Measurements from ENCODE around the gene MSL3B.
"Not testable (repeated sequence)": the region's sequence is repeated elsewhere in the genome, so short reads cannot be mapped to it uniquely, and the experiment has no call there.

Gene MSL3B

GRCh38 chr2:233867993-233868532 is at the start of gene MSL3B:
TSS of gene MSL3B (minus strand) at chr2:233868386.
- ATAC-seq, result peak; percentile 68 to 79
- Mint-ChIP-seq H3K9me3 (peaks cover 5% of the 10 kb centered on the region), H3K27ac (peak within 1 kb of the TSS; percentile 74 to 91), H3K36me3 (peaks cover 11% of the 10 kb centered on the region), H3K4me1 (ENCODE audit: low read depth in 2 of 2) (peaks cover 11 to 13% of the 10 kb centered on the region in 2 donors), H3K27me3 (peaks cover 20 to 38% of the 10 kb centered on the region in 2 donors), H3K4me3 (peak within 1 kb of the TSS; percentile 92)
- peak; percentile 67 for DNase-seq (ENCODE audit: low spot score)

GRCh38 chr2:233917116-233917515 is 48.9 kb upstream of the MSL3B start, which contains the start of gene TRPM8:
TSS of gene TRPM8 (plus strand) at chr2:233917373. CDS start at chr2:233926538, 9,165 bp downstream.
- no peak for DNase-seq (ENCODE audit: low spot score)
- Mint-ChIP-seq H3K27ac (no peak within 1 kb of the TSS), H3K27me3 (peaks cover 20 to 36% of the 10 kb centered on the region in 2 donors), H3K36me3 (peaks cover 5% of the 10 kb centered on the region), H3K4me3 (no peak within 1 kb of the TSS), H3K4me1 (ENCODE audit: low read depth in 2 of 2) (peaks cover 5 to 9% of the 10 kb centered on the region in 2 donors), H3K9me3 (no peaks in the 10 kb centered on the region)
- no peak for ATAC-seq

GRCh38 chr2:233915128-233915527 is 46.9 kb upstream of the MSL3B start:
- H3K36me3 Mint-ChIP-seq, result peaks cover 5% of the 10 kb centered on the region
- DNase-seq (ENCODE audit: low spot score), result no peak
- peaks cover 31 to 54% of the 10 kb centered on the region in 2 donors for H3K27me3 Mint-ChIP-seq
- no peak for ATAC-seq
- peaks cover 5 to 6% of the 10 kb centered on the region in 2 donors for H3K4me1 Mint-ChIP-seq (ENCODE audit: low read depth in 2 of 2)
- H3K4me3 Mint-ChIP-seq, result no peak overlapping the region
- H3K9me3 Mint-ChIP-seq, result no peaks in the 10 kb centered on the region
- H3K27ac Mint-ChIP-seq, result no peak overlapping the region

GRCh38 chr2:233912691-233913423 is 44.7 kb upstream of the MSL3B start:
- H3K4me1 Mint-ChIP-seq (ENCODE audit: low read depth in 2 of 2), result no peaks in the 10 kb centered on the region
- no peak for ATAC-seq
- no peak overlapping the region for H3K27ac Mint-ChIP-seq
- DNase-seq (ENCODE audit: low spot score), result no peak
- H3K4me3 Mint-ChIP-seq, result no peak overlapping the region
- peaks cover 5% of the 10 kb centered on the region for H3K36me3 Mint-ChIP-seq
- H3K9me3 Mint-ChIP-seq, result no peaks in the 10 kb centered on the region
- H3K27me3 Mint-ChIP-seq, result peaks cover 31 to 69% of the 10 kb centered on the region in 2 donors

GRCh38 chr2:233907627-233908026 is 39.4 kb upstream of the MSL3B start:
- no peaks in the 10 kb centered on the region for H3K4me1 Mint-ChIP-seq (ENCODE audit: low read depth in 2 of 2)
- H3K27ac Mint-ChIP-seq, result no peak overlapping the region

GRCh38 chr2:233905945-233906344 is 37.8 kb upstream of the MSL3B start:
- Mint-ChIP-seq H3K36me3 (no peaks in the 10 kb centered on the region), H3K27ac (no peak overlapping the region), H3K4me1 (ENCODE audit: low read depth in 2 of 2) (no peaks in the 10 kb centered on the region), H3K27me3 (peaks cover 42 to 68% of the 10 kb centered on the region in 2 donors), H3K9me3 (peaks cover 5% of the 10 kb centered on the region), H3K4me3 (no peak overlapping the region)
- ATAC-seq (no peak), DNase-seq (ENCODE audit: low spot score) (no peak)

More at GRCh38 chr2:233907627-233908026, 39.4 kb upstream of the MSL3B start:
- Mint-ChIP-seq H3K36me3 (no peaks in the 10 kb centered on the region), H3K4me3 (no peak overlapping the region), H3K9me3 (peaks cover 5% of the 10 kb centered on the region), H3K27me3 (peaks cover 44 to 74% of the 10 kb centered on the region in 2 donors)
- ATAC-seq, result no peak
- DNase-seq (ENCODE audit: low spot score), result no peak

- H3K27ac Mint-ChIP-seq, result no peak overlapping the region
- ATAC-seq (no peak), DNase-seq (ENCODE audit: low spot score) (no peak)
- no peaks in the 10 kb centered on the region for H3K36me3 Mint-ChIP-seq
- peaks cover 36 to 57% of the 10 kb centered on the region in 2 donors for H3K27me3 Mint-ChIP-seq
- no peaks in the 10 kb centered on the region for H3K9me3 Mint-ChIP-seq
- no peak overlapping the region for H3K4me3 Mint-ChIP-seq
- H3K4me1 Mint-ChIP-seq (ENCODE audit: low read depth in 2 of 2), result peaks cover 0 to 4% of the 10 kb centered on the region in 2 donors
These were observed 33.7 kb upstream of the MSL3B start for GRCh38 chr2:233901884-233902283.

GRCh38 chr2:233901367-233901766 is 33.2 kb upstream of the MSL3B start:
- DNase-seq (ENCODE audit: low spot score) (no peak), ATAC-seq (no peak)
- peaks cover 0 to 4% of the 10 kb centered on the region in 2 donors for H3K4me1 Mint-ChIP-seq (ENCODE audit: low read depth in 2 of 2)
- H3K27ac Mint-ChIP-seq, result no peak overlapping the region
- H3K9me3 Mint-ChIP-seq, result no peaks in the 10 kb centered on the region
- H3K4me3 Mint-ChIP-seq, result no peak overlapping the region
- peaks cover 35 to 54% of the 10 kb centered on the region in 2 donors for H3K27me3 Mint-ChIP-seq
- H3K36me3 Mint-ChIP-seq, result no peaks in the 10 kb centered on the region

- H3K9me3 Mint-ChIP-seq; DNase-seq (ENCODE audit: low spot score); H3K27ac Mint-ChIP-seq; ATAC-seq; H3K4me1 Mint-ChIP-seq (ENCODE audit: low read depth in 2 of 2); H3K4me3 Mint-ChIP-seq; H3K36me3 Mint-ChIP-seq: not testable (repeated sequence)
- H3K27me3 Mint-ChIP-seq, result peaks cover 25 to 46% of the 10 kb centered on the region in 2 donors
These were observed 28.1 kb upstream of the MSL3B start for GRCh38 chr2:233896253-233896652.

GRCh38 chr2:233892793-233893192 is 24.6 kb upstream of the MSL3B start:
- Mint-ChIP-seq H3K27ac (no peak overlapping the region), H3K9me3 (no peaks in the 10 kb centered on the region), H3K27me3 (peaks cover 25 to 41% of the 10 kb centered on the region in 2 donors), H3K36me3 (no peaks in the 10 kb centered on the region), H3K4me3 (no peak overlapping the region), H3K4me1 (ENCODE audit: low read depth in 2 of 2) (no peaks in the 10 kb centered on the region)
- DNase-seq (ENCODE audit: low spot score) (no peak), ATAC-seq (no peak)

GRCh38 chr2:233882353-233882752 is 14.2 kb upstream of the MSL3B start:
- peaks cover 36 to 74% of the 10 kb centered on the region in 2 donors for H3K27me3 Mint-ChIP-seq
- H3K36me3 Mint-ChIP-seq, result peaks cover 31% of the 10 kb centered on the region
- peaks cover 12% of the 10 kb centered on the region for H3K9me3 Mint-ChIP-seq
- H3K4me3 Mint-ChIP-seq, result no peak overlapping the region
- no peak overlapping the region for H3K27ac Mint-ChIP-seq
- ATAC-seq (no peak), DNase-seq (ENCODE audit: low spot score) (no peak)
- H3K4me1 Mint-ChIP-seq (ENCODE audit: low read depth in 2 of 2), result no peaks in the 10 kb centered on the region

- H3K4me3 Mint-ChIP-seq; DNase-seq (ENCODE audit: low spot score); H3K27ac Mint-ChIP-seq; ATAC-seq; H3K9me3 Mint-ChIP-seq: not testable (repeated sequence)
- H3K27me3 Mint-ChIP-seq, result peaks cover 36 to 60% of the 10 kb centered on the region in 2 donors
- H3K36me3 Mint-ChIP-seq, result peaks cover 11% of the 10 kb centered on the region
- peaks cover 11 to 13% of the 10 kb centered on the region in 2 donors for H3K4me1 Mint-ChIP-seq (ENCODE audit: low read depth in 2 of 2)
These were observed 3.9 kb upstream of the MSL3B start for GRCh38 chr2:233872125-233872524.

GRCh38 chr2:233871432-233871831 is 3.2 kb upstream of the MSL3B start:
- Mint-ChIP-seq H3K36me3 (peaks cover 11% of the 10 kb centered on the region), H3K4me1 (ENCODE audit: low read depth in 2 of 2) (peaks cover 11 to 13% of the 10 kb centered on the region in 2 donors), H3K27me3 (peaks cover 36 to 57% of the 10 kb centered on the region in 2 donors), H3K9me3 (peaks cover 5% of the 10 kb centered on the region), H3K4me3 (no peak overlapping the region), H3K27ac (no peak overlapping the region)
- DNase-seq (ENCODE audit: low spot score) (no peak), ATAC-seq (no peak)

GRCh38 chr2:233866479-233866878 is 1.7 kb downstream of the MSL3B start:
- no peak overlapping the region for H3K27ac Mint-ChIP-seq
- no peak overlapping the region for H3K4me3 Mint-ChIP-seq
- ATAC-seq, result no peak
- peaks cover 11% of the 10 kb centered on the region for H3K36me3 Mint-ChIP-seq
- H3K27me3 Mint-ChIP-seq, result peaks cover 9 to 25% of the 10 kb centered on the region in 2 donors
- peaks cover 11 to 13% of the 10 kb centered on the region in 2 donors for H3K4me1 Mint-ChIP-seq (ENCODE audit: low read depth in 2 of 2)
- DNase-seq (ENCODE audit: low spot score), result no peak
- H3K9me3 Mint-ChIP-seq, result peaks cover 5% of the 10 kb centered on the region

Data from natural killer cell treated with Interleukin-12 subunit alpha and Interleukin-12 subunit beta and Interleukin-15 and Interleukin-18, amount 100 ng/mL, for 72 hours (primary cell).